ENCODE data around the gene C3AR1. TPM values are rescaled to one million over a fixed set of nuclear protein-coding genes. Genes with fewer than 3 reads are reported as not detected.

Gene C3AR1
- polyA plus RNA-seq, 1 donor (not counting 4 experiments of a cell fraction or from before 2014, with no cell fraction given): 0.60 TPM

DNA sequence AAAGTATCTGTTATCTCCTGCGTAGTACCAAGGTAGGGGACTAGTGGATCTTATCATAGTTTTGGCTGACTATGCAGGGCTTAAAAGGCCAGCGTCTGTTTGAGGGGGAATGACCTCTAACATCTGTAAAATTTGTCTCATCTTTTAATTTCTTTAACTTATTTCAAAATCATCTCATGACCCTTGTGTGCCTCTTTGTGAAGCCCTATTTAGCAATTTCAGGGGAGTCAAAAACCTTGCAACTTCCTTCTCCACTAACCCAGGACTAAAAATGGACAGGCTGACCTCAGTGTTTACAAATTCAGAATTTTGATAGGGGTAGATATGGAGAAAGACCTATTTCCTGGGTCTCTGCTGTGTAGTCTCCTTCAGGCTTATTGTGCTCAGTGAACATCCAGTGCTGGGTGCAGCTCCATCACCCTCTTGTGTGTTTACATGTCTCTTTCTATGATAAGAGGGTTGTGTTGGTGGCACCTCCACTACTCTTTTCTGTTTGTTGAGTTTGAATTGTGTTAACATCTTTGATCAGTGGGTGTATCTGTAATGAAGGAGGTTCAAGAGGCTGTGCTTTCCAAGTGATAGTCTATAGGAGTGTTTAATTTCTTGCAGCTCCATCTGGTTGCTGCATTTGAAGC is 30.2 kb upstream of the C3AR1 start:
- H3K9me1 ChIP-seq (ENCODE audit: control insufficient read depth, extremely low read depth, insufficient read depth, low read length): no peaks in the 10 kb centered on the region
- no peaks in the 10 kb centered on the region for H4K20me1 ChIP-seq (ENCODE audit: control insufficient read depth, extremely low read depth, insufficient read depth, low read length)
- H3K4me2 ChIP-seq (ENCODE audit: control insufficient read depth, extremely low read depth, insufficient read depth, low read depth, low read length): no peak overlapping the region
- no peaks in the 10 kb centered on the region for H3K79me2 ChIP-seq (ENCODE audit: control insufficient read depth, insufficient read depth, low read length)
- H3K27me3 ChIP-seq (ENCODE audit: control insufficient read depth, extremely low read depth, insufficient read depth, low read length): no peaks in the 10 kb centered on the region
- FAIRE-seq (no peak), DNase-seq (ENCODE audit: low read depth, low spot score) (no peak)
- no peak overlapping the region for H3K27ac ChIP-seq (ENCODE audit: control insufficient read depth, insufficient read depth, low read length)
- H3K4me1 ChIP-seq (ENCODE audit: control insufficient read depth, extremely low read depth, insufficient read depth, low read length): peaks cover 2% of the 10 kb centered on the region
- no peak overlapping the region for H3K4me3 ChIP-seq (ENCODE audit: control insufficient read depth in 2 of 3, extremely low read depth in 1 of 3, insufficient read depth in 2 of 3, low read depth in 1 of 3, low read length in 3 of 3)
- H2AFZ ChIP-seq (ENCODE audit: control insufficient read depth, low read length): no peak overlapping the region
- dilution Hi-C loops (cut with MboI; ENCODE audit: extremely low pct_ligation_motif_present, low sequenced_read_pairs): no loop called here
- H3K9me3 ChIP-seq (ENCODE audit: control insufficient read depth, low read depth, low read length): no peaks in the 10 kb centered on the region
- no peak overlapping the region for H3K9ac ChIP-seq (ENCODE audit: control insufficient read depth, extremely low read depth, insufficient read depth, low read length)
- TF ChIP-seq EZH2 (IDR thresholded peaks at IDR 0.05; ENCODE audit: low read length): no peak
- TF ChIP-seq, protein P1, sequence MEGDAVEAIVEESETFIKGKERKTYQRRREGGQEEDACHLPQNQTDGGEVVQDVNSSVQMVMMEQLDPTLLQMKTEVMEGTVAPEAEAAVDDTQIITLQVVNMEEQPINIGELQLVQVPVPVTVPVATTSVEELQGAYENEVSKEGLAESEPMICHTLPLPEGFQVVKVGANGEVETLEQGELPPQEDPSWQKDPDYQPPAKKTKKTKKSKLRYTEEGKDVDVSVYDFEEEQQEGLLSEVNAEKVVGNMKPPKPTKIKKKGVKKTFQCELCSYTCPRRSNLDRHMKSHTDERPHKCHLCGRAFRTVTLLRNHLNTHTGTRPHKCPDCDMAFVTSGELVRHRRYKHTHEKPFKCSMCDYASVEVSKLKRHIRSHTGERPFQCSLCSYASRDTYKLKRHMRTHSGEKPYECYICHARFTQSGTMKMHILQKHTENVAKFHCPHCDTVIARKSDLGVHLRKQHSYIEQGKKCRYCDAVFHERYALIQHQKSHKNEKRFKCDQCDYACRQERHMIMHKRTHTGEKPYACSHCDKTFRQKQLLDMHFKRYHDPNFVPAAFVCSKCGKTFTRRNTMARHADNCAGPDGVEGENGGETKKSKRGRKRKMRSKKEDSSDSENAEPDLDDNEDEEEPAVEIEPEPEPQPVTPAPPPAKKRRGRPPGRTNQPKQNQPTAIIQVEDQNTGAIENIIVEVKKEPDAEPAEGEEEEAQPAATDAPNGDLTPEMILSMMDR (optimal IDR thresholded peaks at IDR 0.05 in 1 of 3, IDR thresholded peaks at IDR 0.05 in 1 of 3, conservative IDR thresholded peaks at IDR 0.05 in 1 of 3; ENCODE audit: extremely low read depth in 1 of 3, insufficient read depth in 2 of 3, low read length in 3 of 3): no peak
- H3K36me3 ChIP-seq (ENCODE audit: control insufficient read depth in 2 of 2, extremely low read depth in 1 of 2, insufficient read depth in 2 of 2, low read length in 2 of 2): peaks cover 7 to 28% of the 10 kb centered on the region in 2 experiments

DNA sequence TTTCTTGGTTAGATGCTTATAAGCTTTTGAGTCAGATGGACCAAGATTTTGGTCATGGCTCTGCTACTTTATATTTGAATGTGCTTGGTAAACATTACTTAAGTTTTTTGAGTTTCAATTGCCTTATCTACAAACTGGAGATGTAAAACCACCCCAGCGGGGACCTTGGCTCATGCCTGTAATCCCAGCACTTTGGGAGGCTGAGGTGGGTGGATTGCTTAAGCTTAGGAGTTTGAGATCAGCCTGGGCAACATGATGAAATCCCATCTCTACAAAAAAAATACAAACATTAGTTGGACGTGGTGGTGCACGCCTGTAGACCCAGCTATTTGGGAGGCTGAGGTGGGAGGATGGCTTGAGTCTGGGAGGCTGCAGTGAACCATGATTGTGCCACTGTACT is 27.1 kb upstream of the C3AR1 start:
- no peaks in the 10 kb centered on the region for H3K9me1 ChIP-seq (ENCODE audit: control insufficient read depth, extremely low read depth, insufficient read depth, low read length)
- FAIRE-seq: no peak
- H3K79me2 ChIP-seq (ENCODE audit: control insufficient read depth, insufficient read depth, low read length): peaks cover 5% of the 10 kb centered on the region
- H3K9ac ChIP-seq (ENCODE audit: control insufficient read depth, extremely low read depth, insufficient read depth, low read length): no peak overlapping the region
- H3K4me2 ChIP-seq (ENCODE audit: control insufficient read depth, extremely low read depth, insufficient read depth, low read depth, low read length): no peak overlapping the region
- H2AFZ ChIP-seq (ENCODE audit: control insufficient read depth, low read length): no peak overlapping the region
- no peaks in the 10 kb centered on the region for H4K20me1 ChIP-seq (ENCODE audit: control insufficient read depth, extremely low read depth, insufficient read depth, low read length)
- peaks cover 9 to 39% of the 10 kb centered on the region in 2 experiments for H3K36me3 ChIP-seq (ENCODE audit: control insufficient read depth in 2 of 2, extremely low read depth in 1 of 2, insufficient read depth in 2 of 2, low read length in 2 of 2)
- no peaks in the 10 kb centered on the region for H3K27me3 ChIP-seq (ENCODE audit: control insufficient read depth, extremely low read depth, insufficient read depth, low read length)
- H3K4me1 ChIP-seq (ENCODE audit: control insufficient read depth, extremely low read depth, insufficient read depth, low read length): no peaks in the 10 kb centered on the region
- DNase-seq (ENCODE audit: low read depth, low spot score): no peak
- H3K4me3 ChIP-seq (ENCODE audit: control insufficient read depth in 2 of 3, extremely low read depth in 1 of 3, insufficient read depth in 2 of 3, low read depth in 1 of 3, low read length in 3 of 3): no peak overlapping the region
- dilution Hi-C loops (cut with MboI; ENCODE audit: extremely low pct_ligation_motif_present, low sequenced_read_pairs): no loop called here
- no peaks in the 10 kb centered on the region for H3K9me3 ChIP-seq (ENCODE audit: control insufficient read depth, low read depth, low read length)
- TF ChIP-seq, protein P1 (optimal IDR thresholded peaks at IDR 0.05 in 1 of 3, IDR thresholded peaks at IDR 0.05 in 1 of 3, conservative IDR thresholded peaks at IDR 0.05 in 1 of 3; ENCODE audit: extremely low read depth in 1 of 3, insufficient read depth in 2 of 3, low read length in 3 of 3): no peak
- no peak for TF ChIP-seq EZH2 (IDR thresholded peaks at IDR 0.05; ENCODE audit: low read length)
- H3K27ac ChIP-seq (ENCODE audit: control insufficient read depth, insufficient read depth, low read length): no peak overlapping the region

Data from keratinocyte (primary cell).